PC-9 (cell line): ENCODE results near the gene PDGFD. TPM values are rescaled to one million over a fixed set of nuclear protein-coding genes. Genes with fewer than 3 reads are reported as not detected.

Source experiments
- BruUV-seq: library from RNA; stranded (reverse); fragments of 400-500 nt; replicated peaks from 2 replicates; lab custom pipeline; 2021; lab: Mats Ljungman, UMichigan
- CTCF ChIA-PET: fragments of 300-600 bp; sonication (Branson Sonifier 250); formaldehyde crosslinking; loops from one replicate; lab custom pipeline; 2022; ENCODE audit warnings: antibody characterized with exemption; lab: Charles Lee
- POLR2A ChIA-PET: fragments of 300-600 bp; sonication (Branson Sonifier 250); formaldehyde crosslinking; loops from one replicate; lab custom pipeline; 2022; ENCODE audit warnings: antibody characterized with exemption; ENCODE audit not compliant: unreplicated experiment; lab: Charles Lee
- DNase-seq, 2 experiments: peaks; one replicate each; pipeline versions ENCODE4 v3.0.0 to v3.0.0-alpha.2; 2015 to 2022; ENCODE audit warnings: mixed read lengths in 1 of 2
- H2AFZ ChIP-seq: fragments of 200-600 bp; sonication (generic); 2 replicates; pipeline ENCODE4 v1.8.1; 2017; ENCODE audit warnings: antibody characterized with exemption
- H3F3A ChIP-seq: fragments of 200-600 bp; sonication (generic); 2 replicates; pipeline ENCODE4 v1.8.1; 2017; ENCODE audit warnings: antibody characterized with exemption, mild to moderate bottlenecking, low read depth; ENCODE audit not compliant: insufficient read depth
- H3K27ac ChIP-seq: fragments of 200-600 bp; sonication (generic); 2 replicates; pipeline ENCODE4 v1.6.1; 2016; ENCODE audit warnings: mixed run types
- H3K27me3 ChIP-seq: fragments of 200-600 bp; sonication (generic); 2 replicates; pipeline ENCODE4 v1.6.1; 2016; ENCODE audit warnings: low read depth, mixed run types; ENCODE audit not compliant: insufficient read depth
- H3K36me3 ChIP-seq: fragments of 200-600 bp; sonication (generic); 2 replicates; pipeline ENCODE4 v1.6.1; 2016; ENCODE audit warnings: low read depth, mixed run types
- H3K4me1 ChIP-seq: fragments of 200-600 bp; sonication (generic); replicated peaks from 2 replicates; pipeline ENCODE4 v1.6.1; 2016; ENCODE audit warnings: mixed run types; ENCODE audit not compliant: insufficient read depth
- H3K4me2 ChIP-seq: fragments of 200-600 bp; sonication (generic); 2 replicates; pipeline ENCODE4 v1.6.1; 2017; ENCODE audit warnings: mixed run types
- H3K4me3 ChIP-seq: fragments of 200-600 bp; sonication (generic); 2 replicates; pipeline ENCODE4 v1.6.1; 2016; ENCODE audit warnings: mixed run types
- H3K79me2 ChIP-seq: fragments of 200-600 bp; sonication (generic); 2 replicates; pipeline ENCODE4 v1.6.1; 2017; ENCODE audit warnings: low read depth, mixed run types
- H3K9me2 ChIP-seq: fragments of 200-600 bp; sonication (generic); 2 replicates; pipeline ENCODE4 v1.8.1; 2017; ENCODE audit warnings: mild to moderate bottlenecking; ENCODE audit not compliant: insufficient read depth
- H3K9me3 ChIP-seq: fragments of 200-600 bp; sonication (generic); 2 replicates; pipeline ENCODE4 v1.8.1; 2016; ENCODE audit warnings: low read depth; ENCODE audit not compliant: insufficient read depth
- H4K20me1 ChIP-seq: fragments of 200-600 bp; sonication (generic); 2 replicates; pipeline ENCODE4 v1.8.1; 2017; ENCODE audit not compliant: insufficient read depth
- EZH2 ChIP-seq: fragments of 200-600 bp; sonication (generic); IDR thresholded peaks from 2 replicates; pipeline ENCODE4 v1.8.0; 2017; ENCODE audit warnings: antibody characterized with exemption, low read depth
- intact Hi-C: fragments of 100-400 bp; cut with micrococcal nuclease; formaldehyde crosslinking; loops from one replicate; pipeline ENCODE4 v1.10.0; 2022; ENCODE audit not compliant: unreplicated experiment
- total RNA-seq: library from RNA; stranded (reverse); gene quantifications from 2 replicates; pipeline ENCODE4 v1.2.3, GENCODE V29; 2021
- TF ChIP-seq, protein P1 (sequence below): fragments of 200-600 bp; sonication (generic); conservative IDR thresholded peaks from 2 replicates; pipeline ENCODE4 v1.6.1; 2017; ENCODE audit warnings: mixed run types, antibody characterized with exemption, mild to moderate bottlenecking, moderate library complexity

The PDGFD gene
- total RNA-seq, 1 experiment from 2014 or later = 6.1 TPM

DNA sequence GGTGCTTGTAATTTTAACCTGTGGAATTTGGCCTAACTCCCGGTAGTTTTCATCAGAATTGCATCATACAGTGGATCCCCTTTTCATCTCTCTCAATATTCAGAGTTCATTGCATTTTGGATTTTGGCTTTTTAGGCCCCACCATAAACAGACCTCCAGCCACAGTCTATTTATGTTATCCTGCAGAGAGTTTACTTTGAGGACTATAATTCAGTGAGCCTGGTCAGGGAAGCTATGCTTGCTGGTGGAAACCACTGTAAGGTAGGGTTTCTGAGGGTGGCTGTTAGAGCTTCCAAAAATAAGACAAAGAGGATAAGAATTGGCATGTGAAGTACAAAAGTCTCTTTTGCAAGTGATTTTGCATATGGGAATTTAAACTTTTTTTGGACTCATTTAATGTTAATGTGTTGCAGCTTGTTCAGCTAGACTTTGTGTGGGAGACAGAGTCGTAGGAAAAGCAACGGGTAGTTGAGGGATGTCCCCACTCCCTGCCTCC is 162.3 kb downstream of the PDGFD start:
- Histone ChIP-seq H3K27me3 (no peaks in the 10 kb centered on the region), H3K79me2 (no peaks in the 10 kb centered on the region), H3K4me2 (no peak overlapping the region), H2AFZ (no peak overlapping the region), H3K27ac (no peak overlapping the region), H3K9me3 (no peaks in the 10 kb centered on the region; the same call in 1 of the 2 replicates), H4K20me1 (no peaks in the 10 kb centered on the region), H3K4me3 (no peak overlapping the region), H3K4me1 (peaks cover 13% of the 10 kb centered on the region; the same call in 1 of the 2 replicates), H3K36me3 (no peaks in the 10 kb centered on the region), H3F3A (peaks cover 8% of the 10 kb centered on the region; the same call in 1 of the 2 replicates), H3K9me2 (no peaks in the 10 kb centered on the region)
- TF ChIP-seq, protein P1, sequence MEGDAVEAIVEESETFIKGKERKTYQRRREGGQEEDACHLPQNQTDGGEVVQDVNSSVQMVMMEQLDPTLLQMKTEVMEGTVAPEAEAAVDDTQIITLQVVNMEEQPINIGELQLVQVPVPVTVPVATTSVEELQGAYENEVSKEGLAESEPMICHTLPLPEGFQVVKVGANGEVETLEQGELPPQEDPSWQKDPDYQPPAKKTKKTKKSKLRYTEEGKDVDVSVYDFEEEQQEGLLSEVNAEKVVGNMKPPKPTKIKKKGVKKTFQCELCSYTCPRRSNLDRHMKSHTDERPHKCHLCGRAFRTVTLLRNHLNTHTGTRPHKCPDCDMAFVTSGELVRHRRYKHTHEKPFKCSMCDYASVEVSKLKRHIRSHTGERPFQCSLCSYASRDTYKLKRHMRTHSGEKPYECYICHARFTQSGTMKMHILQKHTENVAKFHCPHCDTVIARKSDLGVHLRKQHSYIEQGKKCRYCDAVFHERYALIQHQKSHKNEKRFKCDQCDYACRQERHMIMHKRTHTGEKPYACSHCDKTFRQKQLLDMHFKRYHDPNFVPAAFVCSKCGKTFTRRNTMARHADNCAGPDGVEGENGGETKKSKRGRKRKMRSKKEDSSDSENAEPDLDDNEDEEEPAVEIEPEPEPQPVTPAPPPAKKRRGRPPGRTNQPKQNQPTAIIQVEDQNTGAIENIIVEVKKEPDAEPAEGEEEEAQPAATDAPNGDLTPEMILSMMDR = no peak
- no peak for TF ChIP-seq EZH2
- ChIA-PET POLR2A (no interaction called here), CTCF (no interaction called here)
- no TSS peak for BruUV-seq
- intact Hi-C loops = no loop called here
- no peak for DNase-seq

DNA sequence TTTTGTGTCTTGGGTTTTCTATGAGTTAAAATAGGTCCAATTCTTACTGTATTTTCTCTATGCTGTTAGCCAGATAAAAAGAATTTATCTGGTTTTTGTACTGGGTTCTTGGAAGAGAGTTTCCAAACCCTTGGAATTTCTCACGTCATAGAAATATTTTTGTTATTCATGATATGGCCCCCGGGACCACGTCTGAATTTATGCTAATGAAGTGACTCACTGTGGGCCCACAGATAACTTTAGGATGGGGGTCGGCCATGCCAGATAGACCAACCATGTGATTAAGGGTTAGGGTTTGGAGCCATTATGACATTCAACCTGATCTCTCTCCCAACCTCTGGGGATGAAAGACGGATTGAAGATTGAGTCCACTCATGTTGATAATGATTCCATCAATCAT is 163.1 kb downstream of the PDGFD start:
- ChIA-PET CTCF (no interaction called here), POLR2A (no interaction called here)
- no peak for TF ChIP-seq EZH2
- TF ChIP-seq, protein P1 = no peak
- DNase-seq = no peak
- no peaks in the 10 kb centered on the region for H3K36me3 ChIP-seq
- no peak overlapping the region for H3K27ac ChIP-seq
- intact Hi-C loops = no loop called here
- no peak overlapping the region for H3K4me2 ChIP-seq
- H4K20me1 ChIP-seq = no peaks in the 10 kb centered on the region
- H3K9me2 ChIP-seq = no peaks in the 10 kb centered on the region
- no peak overlapping the region for H2AFZ ChIP-seq
- peaks cover 10% of the 10 kb centered on the region; the same call in 1 of the 2 replicates for H3K4me1 ChIP-seq
- H3F3A ChIP-seq = peaks cover 6% of the 10 kb centered on the region; the same call in 1 of the 2 replicates
- H3K79me2 ChIP-seq = no peaks in the 10 kb centered on the region
- no peaks in the 10 kb centered on the region for H3K27me3 ChIP-seq
- no TSS peak for BruUV-seq
- H3K9me3 ChIP-seq = no peaks in the 10 kb centered on the region; the same call in 1 of the 2 replicates
- H3K4me3 ChIP-seq = no peak overlapping the region

DNA sequence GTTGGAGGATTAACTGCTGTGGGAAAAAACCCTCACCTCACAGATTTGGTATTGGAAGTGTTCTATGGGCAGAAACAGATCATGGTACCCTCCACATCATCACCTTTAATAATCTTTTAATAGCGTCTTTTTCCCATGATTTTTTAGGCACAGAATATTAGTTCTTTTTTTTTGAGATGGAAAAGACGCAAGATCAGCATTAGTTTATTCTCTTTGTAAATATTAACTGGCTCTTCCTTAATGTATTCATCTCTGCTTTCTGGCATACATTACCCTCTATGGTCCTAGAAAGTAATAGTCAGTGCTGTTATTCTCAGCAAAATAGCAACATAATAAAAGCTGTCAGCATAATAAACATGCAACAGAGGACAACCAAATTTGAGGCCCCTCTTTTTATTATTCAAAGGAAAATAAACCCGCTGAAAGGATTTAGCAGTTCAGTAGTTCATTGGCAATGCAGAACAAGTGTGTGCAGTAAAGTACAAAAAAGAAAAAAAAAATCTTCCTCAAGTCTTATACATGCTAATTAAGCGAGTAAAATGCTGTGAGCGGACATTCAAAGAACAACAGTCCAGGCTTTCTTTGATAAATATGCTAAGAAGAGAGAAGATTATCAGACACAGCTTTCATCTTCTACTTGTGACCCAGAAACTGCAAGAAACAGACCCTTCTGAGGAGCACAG is 165.0 kb downstream of the PDGFD start:
- no peaks in the 10 kb centered on the region for H3K27me3 ChIP-seq
- no peak overlapping the region for H3K4me2 ChIP-seq
- no TSS peak for BruUV-seq
- no peaks in the 10 kb centered on the region for H3K36me3 ChIP-seq
- no peak for DNase-seq
- no peaks in the 10 kb centered on the region for H3K79me2 ChIP-seq
- ChIA-PET CTCF (no interaction called here), POLR2A (no interaction called here)
- no peaks in the 10 kb centered on the region for H3K9me2 ChIP-seq
- H4K20me1 ChIP-seq = no peaks in the 10 kb centered on the region
- intact Hi-C loops = no loop called here
- no peak for TF ChIP-seq EZH2
- TF ChIP-seq, protein P1 = no peak
- no peaks in the 10 kb centered on the region for H3K4me1 ChIP-seq
- H2AFZ ChIP-seq = no peak overlapping the region
- no peak overlapping the region for H3K4me3 ChIP-seq
- no peaks in the 10 kb centered on the region; the same call in 1 of the 2 replicates for H3K9me3 ChIP-seq
- no peaks in the 10 kb centered on the region for H3F3A ChIP-seq
- H3K27ac ChIP-seq = no peak overlapping the region
